Mammary epithelial cell (primary cell): Measurements from ENCODE around the gene TP53INP2.

ENCODE experiments used
- EZH2 ChIP-seq: IDR thresholded peaks from 2 replicates; pipeline ENCODE4 v1.6.1; 2012; ENCODE audit warnings: low read length, inconsistent platforms, borderline replicate concordance
- TF ChIP-seq, protein P1 (sequence below), 2 donors: IDR thresholded peaks in 1 of 2; conservative IDR thresholded peaks in 1 of 2; 2 replicates each; pipeline ENCODE4 v1.5.1; 2011 to 2012; ENCODE audit warnings: inconsistent platforms in 2 of 2, low read length in 2 of 2, mild to moderate bottlenecking in 2 of 2, control low read depth in 1 of 2, low read depth in 1 of 2; ENCODE audit not compliant: insufficient read depth in 1 of 2; ENCODE audit errors: extremely low read depth in 1 of 2

GRCh38 chr20:34747479-34747878 is 43.3 kb downstream of the TP53INP2 start:
- TF ChIP-seq, protein P1, sequence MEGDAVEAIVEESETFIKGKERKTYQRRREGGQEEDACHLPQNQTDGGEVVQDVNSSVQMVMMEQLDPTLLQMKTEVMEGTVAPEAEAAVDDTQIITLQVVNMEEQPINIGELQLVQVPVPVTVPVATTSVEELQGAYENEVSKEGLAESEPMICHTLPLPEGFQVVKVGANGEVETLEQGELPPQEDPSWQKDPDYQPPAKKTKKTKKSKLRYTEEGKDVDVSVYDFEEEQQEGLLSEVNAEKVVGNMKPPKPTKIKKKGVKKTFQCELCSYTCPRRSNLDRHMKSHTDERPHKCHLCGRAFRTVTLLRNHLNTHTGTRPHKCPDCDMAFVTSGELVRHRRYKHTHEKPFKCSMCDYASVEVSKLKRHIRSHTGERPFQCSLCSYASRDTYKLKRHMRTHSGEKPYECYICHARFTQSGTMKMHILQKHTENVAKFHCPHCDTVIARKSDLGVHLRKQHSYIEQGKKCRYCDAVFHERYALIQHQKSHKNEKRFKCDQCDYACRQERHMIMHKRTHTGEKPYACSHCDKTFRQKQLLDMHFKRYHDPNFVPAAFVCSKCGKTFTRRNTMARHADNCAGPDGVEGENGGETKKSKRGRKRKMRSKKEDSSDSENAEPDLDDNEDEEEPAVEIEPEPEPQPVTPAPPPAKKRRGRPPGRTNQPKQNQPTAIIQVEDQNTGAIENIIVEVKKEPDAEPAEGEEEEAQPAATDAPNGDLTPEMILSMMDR (conservative IDR thresholded peaks at IDR 0.05 in 1 of 2, IDR thresholded peaks at IDR 0.05 in 1 of 2; ENCODE audit: extremely low read depth in 1 of 2, insufficient read depth in 1 of 2, low read depth in 1 of 2, low read length in 2 of 2) = no peak
- no peak for TF ChIP-seq EZH2
